Upper lobe of right lung (tissue), 1 donor: Measurements from ENCODE around the gene ATG10. TPM values are rescaled to one million over a fixed set of nuclear protein-coding genes. Genes with fewer than 3 reads are reported as not detected.
"Not testable (repeated sequence)": the region's sequence is repeated elsewhere in the genome, so short reads cannot be mapped to it uniquely, and the experiment has no call there.

ENCODE experiments used
- ATAC-seq: fragments of 200-7000 bp; cut with Tn5 transposase; one replicate; pipeline ENCODE4 v1.9.1; 2020; ENCODE audit warnings: mild to moderate bottlenecking, moderate library complexity
- DNase-seq: peaks from one replicate; pipeline ENCODE4 v3.0.0-alpha.2; 2020
- H3K27ac ChIP-seq: fragments of 200-600 bp; one replicate; pipeline ENCODE4 v1.8.0; 2022
- H3K27me3 ChIP-seq: fragments of 200-600 bp; one replicate; pipeline ENCODE4 v1.8.0; 2022; ENCODE audit warnings: mild to moderate bottlenecking
- H3K36me3 ChIP-seq: fragments of 200-600 bp; one replicate; pipeline ENCODE4 v1.8.0; 2022
- H3K4me1 ChIP-seq: fragments of 200-600 bp; one replicate; pipeline ENCODE4 v1.8.0; 2022
- H3K4me3 ChIP-seq: fragments of 200-600 bp; one replicate; pipeline ENCODE4 v1.8.0; 2022; ENCODE audit warnings: mild to moderate bottlenecking
- H3K9me3 ChIP-seq: fragments of 200-600 bp; one replicate; pipeline ENCODE4 v1.8.0; 2022
- CTCF ChIP-seq: fragments of 200-600 bp; IDR thresholded peaks from one replicate; pipeline ENCODE4 v1.8.0; 2022; ENCODE audit warnings: antibody characterized with exemption
- intact Hi-C: fragments of 100-400 bp; cut with DNase I; formaldehyde crosslinking; loops from one replicate; pipeline ENCODE4 v1.11.0; 2022
- total RNA-seq: library from RNA; stranded (reverse); fragmentation: NEBNext Ultra II Directional; extraction: Animal tissue kit (Norgen Biotek cat#: 25700); gene quantifications from one replicate; pipeline ENCODE4 v1.2.1, GENCODE V29; 2021
- donor health status: DM: no; HTN: yes; CAD: no; lungs with severe emphysema.

ATG10 gene
- total RNA-seq, 1 donor from 2014 or later = 3.7 TPM

- no peak overlapping the region for H3K4me3 ChIP-seq
- H3K27me3 ChIP-seq = no peaks in the 10 kb centered on the region
- no peaks in the 10 kb centered on the region for H3K4me1 ChIP-seq
- no peaks in the 10 kb centered on the region for H3K36me3 ChIP-seq
- intact Hi-C loops = no loop called here
- ATAC-seq = no peak
- no peak for TF ChIP-seq CTCF
- no peaks in the 10 kb centered on the region for H3K9me3 ChIP-seq
- no peak overlapping the region for H3K27ac ChIP-seq
- DNase-seq = no peak
Observed at GRCh38 chr5:82252744-82253143, 280.9 kb downstream of the ATG10 start.

GRCh38 chr5:82255844-82256243 is 284.0 kb downstream of the ATG10 start:
- Histone ChIP-seq H3K27ac (no peak overlapping the region), H3K27me3 (no peaks in the 10 kb centered on the region), H3K4me1 (no peaks in the 10 kb centered on the region), H3K4me3 (no peak overlapping the region), H3K36me3 (no peaks in the 10 kb centered on the region), H3K9me3 (no peaks in the 10 kb centered on the region)
- ATAC-seq (no peak), DNase-seq (no peak)
- TF ChIP-seq CTCF = no peak
- intact Hi-C loops = no loop called here

- Histone ChIP-seq H3K36me3 (no peaks in the 10 kb centered on the region), H3K4me3 (no peak overlapping the region), H3K4me1 (no peaks in the 10 kb centered on the region), H3K27ac (no peak overlapping the region), H3K9me3 (no peaks in the 10 kb centered on the region), H3K27me3 (no peaks in the 10 kb centered on the region)
- no peak for TF ChIP-seq CTCF
- intact Hi-C loops = no loop called here
- ATAC-seq (no peak), DNase-seq (no peak)
Observed at GRCh38 chr5:82257247-82257646, 285.4 kb downstream of the ATG10 start.

GRCh38 chr5:82257729-82258128 is 285.9 kb downstream of the ATG10 start:
- no peaks in the 10 kb centered on the region for H3K4me1 ChIP-seq
- DNase-seq (no peak), ATAC-seq (no peak)
- no peak overlapping the region for H3K27ac ChIP-seq
- no peaks in the 10 kb centered on the region for H3K36me3 ChIP-seq
- H3K27me3 ChIP-seq = no peaks in the 10 kb centered on the region
- H3K4me3 ChIP-seq = no peak overlapping the region
- intact Hi-C loops = no loop called here
- H3K9me3 ChIP-seq = no peaks in the 10 kb centered on the region
- no peak for TF ChIP-seq CTCF

GRCh38 chr5:82259172-82259800 is 287.5 kb downstream of the ATG10 start:
- DNase-seq (no peak), ATAC-seq (no peak)
- intact Hi-C loops = no loop called here
- TF ChIP-seq CTCF = peak; percentile 44
- Histone ChIP-seq H3K9me3 (no peaks in the 10 kb centered on the region), H3K27me3 (no peaks in the 10 kb centered on the region), H3K36me3 (no peaks in the 10 kb centered on the region), H3K4me1 (no peaks in the 10 kb centered on the region), H3K4me3 (no peak overlapping the region), H3K27ac (no peak overlapping the region)

- no peak overlapping the region for H3K4me3 ChIP-seq
- no peak overlapping the region for H3K27ac ChIP-seq
- H3K9me3 ChIP-seq = no peaks in the 10 kb centered on the region
- no peaks in the 10 kb centered on the region for H3K36me3 ChIP-seq
- intact Hi-C loops = no loop called here
- H3K4me1 ChIP-seq = no peaks in the 10 kb centered on the region
- ATAC-seq (no peak), DNase-seq (no peak)
- TF ChIP-seq CTCF = no peak
- H3K27me3 ChIP-seq = no peaks in the 10 kb centered on the region
Observed at GRCh38 chr5:82265047-82265446, 293.2 kb downstream of the ATG10 start.

GRCh38 chr5:82267297-82267933 is 295.6 kb downstream of the ATG10 start:
- ATAC-seq, H3K4me1 ChIP-seq, H3K27ac ChIP-seq, H3K36me3 ChIP-seq, DNase-seq, H3K9me3 ChIP-seq, intact Hi-C loops, H3K27me3 ChIP-seq, H3K4me3 ChIP-seq: not testable (repeated sequence)

GRCh38 chr5:82269363-82269762 is 297.5 kb downstream of the ATG10 start:
- Histone ChIP-seq H3K36me3 (peaks cover 15% of the 10 kb centered on the region), H3K27ac (peak overlapping the region; percentile 43)
- H3K9me3 ChIP-seq, H3K4me1 ChIP-seq, DNase-seq, H3K27me3 ChIP-seq, H3K4me3 ChIP-seq, ATAC-seq, intact Hi-C loops: not testable (repeated sequence)
